HPDE6-E6E7 (cell line): Measurements from ENCODE around the gene PTGES2.

Experiments used
- DNase-seq: peaks from one replicate; pipeline ENCODE4 v3.0.0; 2011; ENCODE audit warnings: missing footprints; ENCODE audit errors: extremely low spot score

PTGES2 gene

GRCh38 chr9:128153060-128153946 lies 25.8 kb upstream of the PTGES2 start:
- DNase-seq, result no peak

DNA sequence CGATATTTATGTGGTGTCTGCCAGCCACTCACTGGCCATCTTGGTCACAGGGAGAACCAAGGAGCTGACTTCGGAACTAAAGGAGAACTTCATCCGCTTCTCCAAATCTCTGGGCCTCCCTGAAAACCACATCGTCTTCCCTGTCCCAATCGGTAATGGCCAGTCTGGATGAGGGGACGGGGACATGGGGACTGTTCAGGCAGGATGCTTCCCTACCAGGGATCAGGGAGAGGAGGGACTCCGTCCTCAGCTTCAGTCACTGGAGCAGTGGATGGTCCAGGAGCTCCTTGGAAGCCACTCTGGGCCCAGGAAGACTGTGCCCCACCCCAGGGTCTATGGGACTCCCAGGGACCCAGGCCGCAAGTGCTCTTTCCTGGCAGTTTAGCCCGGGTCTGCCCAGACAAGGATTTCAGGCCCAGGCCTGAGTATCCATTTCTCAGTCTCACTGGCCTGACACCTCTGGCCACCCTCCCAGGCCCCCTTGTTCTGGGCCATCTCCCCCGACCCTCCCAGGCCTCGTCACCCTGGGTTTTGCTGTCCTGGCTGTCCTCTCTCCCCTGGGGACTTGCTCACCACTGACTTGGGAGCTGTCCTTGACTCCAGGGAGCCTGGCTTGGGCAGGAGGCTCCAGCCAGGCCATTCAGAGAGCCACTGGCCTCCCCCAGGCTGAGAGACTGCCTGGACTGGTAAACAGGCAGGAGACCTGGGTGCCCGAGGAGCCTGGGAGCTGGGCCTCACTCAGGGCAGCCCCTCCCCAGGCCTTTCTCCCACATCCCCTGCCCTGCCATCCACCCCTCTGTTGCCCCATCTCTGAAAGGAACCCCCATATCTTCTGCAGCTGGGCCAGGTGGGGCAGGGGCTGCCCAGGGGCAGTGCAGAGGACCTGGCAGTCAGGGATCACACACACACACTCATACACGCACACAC lies 24.9 kb upstream of the PTGES2 start:
- no peak for DNase-seq

- no peak for DNase-seq
Observed at GRCh38 chr9:128151309-128152132, 24.0 kb upstream of the PTGES2 start.

GRCh38 chr9:128150594-128151308 lies 23.2 kb upstream of the PTGES2 start:
- DNase-seq, result no peak

- no peak for DNase-seq
Observed at GRCh38 chr9:128149951-128150593, 22.5 kb upstream of the PTGES2 start.

DNA sequence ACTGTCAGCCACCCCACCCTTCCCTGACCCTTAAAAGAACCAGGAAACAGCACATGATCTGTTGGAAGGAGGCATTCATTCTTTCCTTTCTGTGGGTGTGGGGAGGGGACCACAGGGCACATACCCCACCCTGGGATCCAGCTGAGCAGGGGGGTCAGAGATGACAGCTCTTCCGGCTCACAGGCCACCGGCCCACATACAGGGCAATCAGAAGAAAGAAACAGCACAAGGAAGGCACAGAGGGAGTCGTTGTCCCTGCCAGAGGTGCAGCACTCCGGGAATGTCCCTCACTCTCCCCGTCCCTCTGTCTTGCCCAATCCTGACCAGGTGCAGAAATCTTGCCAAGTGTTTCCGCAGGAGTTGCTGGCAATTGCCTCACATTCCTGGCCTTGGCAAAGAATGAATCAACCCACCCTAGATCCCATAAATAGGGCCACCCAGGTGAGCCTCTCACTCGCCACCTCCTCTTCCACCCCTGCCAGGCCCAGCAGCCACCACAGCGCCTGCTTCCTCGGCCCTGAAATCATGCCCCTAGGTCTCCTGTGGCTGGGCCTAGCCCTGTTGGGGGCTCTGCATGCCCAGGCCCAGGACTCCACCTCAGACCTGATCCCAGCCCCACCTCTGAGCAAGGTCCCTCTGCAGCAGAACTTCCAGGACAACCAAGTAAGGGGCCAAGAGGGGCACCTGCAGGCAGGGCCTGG lies 21.6 kb upstream of the PTGES2 start, which contains the start of gene LCN2:
TSS of gene LCN2 (plus strand) at position 453 of the 701 bp plus-strand sequence. CDS start at position 526, 73 bp downstream.
- peak; percentile 73 for DNase-seq

DNA sequence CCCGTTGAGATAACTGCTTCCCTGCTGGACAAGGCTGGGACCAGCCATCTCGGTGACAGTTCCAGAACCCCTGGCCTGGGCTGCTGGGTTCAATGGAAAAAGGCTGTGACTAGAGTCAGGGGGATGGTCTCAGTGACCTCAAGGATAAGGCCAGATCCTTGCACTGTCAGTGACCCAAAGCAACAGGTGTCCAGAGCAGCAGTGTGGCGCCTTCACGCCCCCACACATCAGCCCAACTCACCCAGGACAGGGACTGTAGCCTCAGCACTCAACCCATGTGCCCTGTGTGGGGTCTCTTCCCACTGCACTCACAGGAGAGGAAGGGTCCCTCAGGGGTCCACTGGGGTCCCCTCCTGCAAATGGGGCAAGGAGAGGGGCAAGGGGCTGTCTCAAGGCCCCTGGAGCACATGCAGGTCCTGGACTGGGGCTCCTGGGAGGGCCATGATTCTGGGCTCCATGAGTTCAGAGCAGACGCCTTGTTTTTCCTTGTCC lies 21.0 kb upstream of the PTGES2 start:
- no peak for DNase-seq

GRCh38 chr9:128146591-128147120 lies 19.1 kb upstream of the PTGES2 start:
- DNase-seq, result no peak

DNA sequence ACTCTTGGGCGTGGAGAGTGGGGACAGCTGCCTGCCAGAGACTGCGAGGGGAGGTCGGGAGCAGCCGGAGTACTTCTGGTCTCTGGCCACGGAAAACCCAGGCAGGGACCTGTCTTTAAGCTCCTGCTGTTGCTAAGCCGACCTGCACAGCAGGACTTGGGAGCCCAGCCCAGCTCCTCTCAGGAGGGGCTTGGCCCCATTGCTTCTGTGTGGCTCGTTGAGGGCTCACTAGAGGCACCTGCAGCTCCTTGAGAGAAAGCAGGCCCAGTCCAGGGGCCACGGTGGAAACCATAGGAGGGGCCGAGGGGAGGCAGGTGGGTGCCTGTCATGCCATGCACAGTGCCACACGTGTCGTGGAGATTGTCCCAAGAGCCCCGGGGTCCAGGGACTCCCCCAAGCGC lies 18.4 kb upstream of the PTGES2 start:
- DNase-seq, result no peak

DNA sequence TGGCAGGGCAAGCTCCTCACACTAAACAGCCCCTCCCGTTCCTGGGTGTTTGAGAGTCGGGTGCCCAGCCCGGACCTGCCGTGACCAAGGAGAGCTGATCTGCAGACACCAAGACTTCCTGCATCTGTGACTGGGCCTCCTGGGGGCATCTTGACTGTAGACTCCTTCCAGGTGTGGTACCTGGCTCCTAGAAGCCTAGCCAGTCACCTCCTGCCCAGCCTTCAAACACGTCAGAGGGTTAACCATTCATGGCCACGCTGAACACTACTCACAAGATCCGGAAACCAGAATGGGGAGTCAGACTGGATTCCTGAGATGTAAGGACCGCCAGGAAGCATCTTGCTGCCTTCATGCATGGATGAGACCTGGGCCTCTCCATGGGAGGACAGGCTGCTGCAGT lies 18.0 kb upstream of the PTGES2 start:
- DNase-seq, result no peak

- no peak for DNase-seq
Observed at GRCh38 chr9:128144239-128145181, 17.0 kb upstream of the PTGES2 start.

DNA sequence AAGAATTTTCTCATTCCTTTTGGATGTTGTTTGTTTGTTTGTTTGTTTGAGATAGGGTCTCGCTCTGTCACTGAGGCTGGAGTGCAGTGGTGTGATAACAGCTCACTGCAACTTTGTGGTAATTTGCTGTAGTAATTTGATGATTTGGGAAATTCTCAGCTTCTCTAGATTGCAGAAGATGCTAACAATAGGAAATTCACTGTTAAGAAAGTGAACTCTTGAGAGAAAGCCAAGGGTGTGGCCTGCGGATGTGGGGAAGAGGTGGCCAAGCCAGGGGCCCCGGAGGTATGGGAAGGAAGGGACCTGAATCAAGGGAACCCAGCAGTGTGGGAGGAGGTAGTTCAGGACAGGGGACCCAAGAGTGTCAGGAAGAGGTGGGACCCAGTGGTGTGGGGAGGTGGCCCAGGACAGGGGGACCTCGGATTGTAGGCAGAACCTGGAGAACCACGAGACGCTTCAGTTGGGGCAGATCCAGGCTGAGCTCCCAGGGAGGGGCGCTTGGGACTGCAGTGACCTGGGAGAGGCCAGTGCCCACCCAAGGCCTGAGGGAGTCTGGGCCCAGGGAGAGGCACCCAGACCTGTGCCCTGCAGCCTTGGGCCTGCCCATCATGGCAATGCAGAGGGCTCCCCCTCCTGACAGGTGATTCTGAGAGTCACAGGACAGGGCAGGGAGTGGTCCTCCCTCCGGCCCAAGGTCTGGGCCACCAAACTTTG lies 16.2 kb upstream of the PTGES2 start:
- no peak for DNase-seq

DNA sequence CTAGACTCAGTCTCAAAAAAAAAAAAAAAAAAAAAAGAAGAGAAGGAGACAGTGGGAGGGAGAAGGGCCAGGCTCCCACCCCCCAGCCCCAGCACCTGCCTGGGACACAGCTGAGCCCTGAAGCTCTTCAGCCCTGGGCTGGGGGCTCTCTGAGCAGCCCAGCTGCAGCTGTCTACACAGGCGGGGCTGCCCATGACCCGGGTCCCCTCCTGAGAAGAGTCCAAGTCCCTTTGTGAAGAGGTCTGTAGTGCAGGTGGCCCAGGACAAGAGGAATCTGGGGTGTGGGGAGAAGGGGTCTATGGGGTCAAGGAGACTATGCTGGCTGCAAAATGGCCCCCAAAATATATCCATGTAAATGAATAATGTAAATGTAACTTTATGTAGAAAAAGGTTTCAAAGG lies 15.1 kb upstream of the PTGES2 start:
- no peak for DNase-seq

- DNase-seq, result no peak
Observed at GRCh38 chr9:128142061-128142460, 14.5 kb upstream of the PTGES2 start.

- DNase-seq, result no peak
Observed at GRCh38 chr9:128141604-128142003, 14.1 kb upstream of the PTGES2 start.

GRCh38 chr9:128139621-128140020 lies 12.1 kb upstream of the PTGES2 start:
- DNase-seq, result no peak

GRCh38 chr9:128138001-128138400 lies 10.5 kb upstream of the PTGES2 start:
- DNase-seq, result no peak
